GM12873 (cell line): Measurements from ENCODE around the gene ZBTB8OS.

Source experiments
- TF ChIP-seq, protein P1 (sequence below): IDR thresholded peaks from 2 replicates; pipeline ENCODE4 v1.5.1; 2012; ENCODE audit warnings: low read depth, mild to moderate bottlenecking, moderate library complexity, low read length, control low read depth; ENCODE audit not compliant: insufficient read depth; ENCODE audit errors: missing control alignments

Gene ZBTB8OS

DNA sequence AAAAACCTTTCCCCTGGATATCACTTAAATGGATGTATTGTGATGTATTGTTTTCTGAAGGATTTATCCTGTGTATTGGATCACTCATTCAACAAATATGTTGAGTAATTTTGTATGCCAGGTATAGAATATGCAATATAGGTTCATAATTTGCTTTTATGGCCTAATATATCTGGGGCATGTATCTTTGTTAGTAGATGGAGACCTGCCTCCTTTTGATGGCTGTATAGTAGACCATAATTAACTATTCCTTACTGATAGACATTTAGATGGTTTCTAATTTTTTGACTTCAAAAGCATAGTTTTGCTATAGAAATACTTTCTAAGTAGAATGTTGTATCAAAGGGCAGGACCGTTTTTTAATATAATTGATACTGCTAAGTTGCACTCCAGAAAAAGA, 9.2 kb upstream of the ZBTB8OS start:
- TF ChIP-seq, protein P1, sequence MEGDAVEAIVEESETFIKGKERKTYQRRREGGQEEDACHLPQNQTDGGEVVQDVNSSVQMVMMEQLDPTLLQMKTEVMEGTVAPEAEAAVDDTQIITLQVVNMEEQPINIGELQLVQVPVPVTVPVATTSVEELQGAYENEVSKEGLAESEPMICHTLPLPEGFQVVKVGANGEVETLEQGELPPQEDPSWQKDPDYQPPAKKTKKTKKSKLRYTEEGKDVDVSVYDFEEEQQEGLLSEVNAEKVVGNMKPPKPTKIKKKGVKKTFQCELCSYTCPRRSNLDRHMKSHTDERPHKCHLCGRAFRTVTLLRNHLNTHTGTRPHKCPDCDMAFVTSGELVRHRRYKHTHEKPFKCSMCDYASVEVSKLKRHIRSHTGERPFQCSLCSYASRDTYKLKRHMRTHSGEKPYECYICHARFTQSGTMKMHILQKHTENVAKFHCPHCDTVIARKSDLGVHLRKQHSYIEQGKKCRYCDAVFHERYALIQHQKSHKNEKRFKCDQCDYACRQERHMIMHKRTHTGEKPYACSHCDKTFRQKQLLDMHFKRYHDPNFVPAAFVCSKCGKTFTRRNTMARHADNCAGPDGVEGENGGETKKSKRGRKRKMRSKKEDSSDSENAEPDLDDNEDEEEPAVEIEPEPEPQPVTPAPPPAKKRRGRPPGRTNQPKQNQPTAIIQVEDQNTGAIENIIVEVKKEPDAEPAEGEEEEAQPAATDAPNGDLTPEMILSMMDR: no peak

DNA sequence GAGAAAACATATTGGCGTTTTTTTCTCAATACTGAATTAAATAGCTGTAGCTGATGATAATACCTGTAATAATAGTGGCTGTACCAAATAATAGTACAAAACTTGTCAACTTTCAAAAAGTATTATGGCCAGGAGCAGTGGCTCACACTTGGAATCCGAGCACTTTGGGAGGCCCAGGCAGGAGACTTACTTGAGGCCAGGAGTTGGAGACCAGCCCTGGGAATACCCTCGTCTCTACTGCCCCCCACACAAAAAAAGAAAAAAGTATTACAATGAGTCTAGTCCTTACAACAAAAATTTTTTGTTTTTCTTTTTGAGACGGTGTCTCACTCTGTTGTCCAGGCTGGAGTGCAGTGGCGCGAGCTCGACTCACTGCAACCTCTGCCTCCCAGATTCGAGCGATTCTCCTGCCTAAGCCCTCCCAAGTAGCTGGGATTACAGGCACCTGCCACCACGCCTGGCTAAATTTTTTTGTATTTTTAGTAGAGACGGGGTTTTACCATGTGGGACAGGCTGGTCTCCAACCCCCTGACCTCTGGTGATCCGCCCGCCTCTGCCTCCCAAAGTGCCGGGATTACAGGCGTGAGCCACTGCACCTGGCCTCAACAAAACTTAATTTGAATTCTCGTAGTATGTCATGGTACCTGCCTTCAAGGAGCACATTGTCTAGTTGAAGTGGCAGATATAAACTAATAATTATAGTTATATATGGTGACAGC, 2.1 kb upstream of the ZBTB8OS start:
- TF ChIP-seq, protein P1: no peak

DNA sequence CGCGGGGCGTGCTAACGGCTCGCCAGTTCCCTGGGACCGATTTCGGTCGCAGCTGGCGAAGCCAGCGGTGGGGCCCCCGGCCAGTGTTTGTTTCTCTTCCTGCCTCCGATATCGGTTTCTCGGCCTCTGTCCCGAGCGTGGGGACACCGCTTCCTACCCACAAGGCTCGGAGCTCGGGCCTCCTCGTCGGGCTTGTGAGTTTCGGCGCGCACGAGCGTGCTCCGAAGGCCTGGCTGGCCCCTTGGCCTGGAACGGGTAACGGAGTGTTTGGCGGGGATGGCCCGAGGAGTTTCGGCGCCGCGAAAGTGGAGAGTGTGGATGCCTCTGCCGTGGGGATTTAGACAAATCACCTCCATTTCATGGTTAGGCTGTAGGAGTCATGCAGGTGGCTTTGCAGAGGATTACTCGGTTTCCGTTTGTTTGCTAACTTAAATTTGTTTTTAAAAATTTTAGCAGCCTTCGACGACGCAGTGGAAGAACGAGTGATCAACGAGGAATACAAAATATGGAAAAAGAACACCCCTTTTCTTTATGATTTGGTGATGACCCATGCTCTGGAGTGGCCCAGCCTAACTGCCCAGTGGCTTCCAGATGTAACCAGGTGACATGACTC, 1.2 kb upstream of the ZBTB8OS start:
- TF ChIP-seq, protein P1: no peak

DNA sequence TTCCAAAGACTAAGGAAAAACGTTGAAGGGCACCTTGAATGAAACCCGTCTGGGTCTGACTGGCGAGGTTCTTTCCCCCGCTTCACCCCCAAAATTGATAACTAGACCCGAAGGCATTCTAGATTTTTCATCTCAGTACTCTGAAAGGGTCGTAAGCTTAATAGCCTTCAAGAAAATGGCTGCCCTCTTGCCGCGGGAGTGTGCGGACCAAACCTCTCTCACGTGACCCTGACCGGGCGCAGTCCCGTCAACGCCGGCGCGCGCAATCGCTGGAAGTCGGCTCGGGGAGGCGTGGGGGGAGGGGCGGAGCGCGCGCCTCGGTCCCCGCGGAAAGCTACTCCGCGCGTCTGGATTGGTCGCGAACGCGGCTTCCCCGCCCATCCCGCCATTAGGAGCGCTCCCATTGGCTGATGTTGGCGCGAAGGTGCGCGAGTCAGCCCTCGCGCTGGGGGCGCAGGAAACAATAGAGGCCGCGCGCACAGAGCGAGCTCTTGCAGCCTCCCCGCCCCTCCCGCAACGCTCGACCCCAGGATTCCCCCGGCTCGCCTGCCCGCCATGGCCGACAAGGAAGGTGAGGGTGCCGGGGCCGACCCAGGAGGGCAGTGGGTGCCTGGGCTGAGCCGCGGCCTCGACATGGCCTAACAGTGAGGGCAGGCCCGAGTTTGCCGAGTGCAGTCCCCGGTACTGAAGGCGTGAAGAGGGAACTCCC, 556 bp upstream of the ZBTB8OS start, which contains the start of gene RBBP4:
Gene RBBP4 (plus strand): TSS at position 457 of the 709 bp plus-strand sequence. CDS start 99 bp downstream, at position 556.
- TF ChIP-seq, protein P1: no peak

DNA sequence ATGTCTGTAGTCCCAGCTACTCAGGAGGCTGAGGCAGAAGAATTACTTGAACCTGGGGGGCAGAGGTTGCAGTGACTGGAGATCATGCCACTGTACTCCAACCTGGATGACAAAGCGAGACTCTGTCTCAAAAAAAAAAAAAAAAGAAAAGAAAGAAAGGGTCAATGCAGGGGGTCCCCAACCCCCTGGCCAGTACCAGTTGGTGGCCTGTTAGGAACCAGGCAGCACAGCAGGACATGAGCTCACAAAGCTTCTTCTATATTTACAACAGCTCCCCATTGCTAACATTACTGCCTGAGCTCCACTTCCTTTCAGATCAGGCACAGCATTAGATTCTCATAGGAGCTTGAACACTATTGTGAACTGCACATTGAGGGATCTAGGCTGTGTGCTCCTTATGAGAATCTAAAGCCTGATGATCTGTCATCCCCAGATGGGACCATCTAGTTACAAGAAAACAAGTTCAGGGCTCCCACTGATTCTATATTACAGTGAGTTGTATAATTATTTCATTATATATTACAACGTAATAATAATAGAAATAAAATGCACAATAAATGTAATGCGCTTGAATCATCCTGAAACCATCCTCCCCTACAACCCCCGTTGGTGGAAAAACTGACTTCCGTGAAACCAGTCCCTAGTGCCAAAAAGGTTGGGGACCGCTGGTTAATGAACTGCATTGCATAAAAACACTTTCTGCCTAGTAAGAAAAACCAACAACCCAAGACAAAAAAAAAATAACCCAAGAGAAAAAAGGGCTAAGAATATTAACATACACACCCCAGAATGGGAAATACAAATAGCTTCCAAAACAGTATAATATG, 2.8 kb downstream of the ZBTB8OS start:
- TF ChIP-seq, protein P1: no peak

DNA sequence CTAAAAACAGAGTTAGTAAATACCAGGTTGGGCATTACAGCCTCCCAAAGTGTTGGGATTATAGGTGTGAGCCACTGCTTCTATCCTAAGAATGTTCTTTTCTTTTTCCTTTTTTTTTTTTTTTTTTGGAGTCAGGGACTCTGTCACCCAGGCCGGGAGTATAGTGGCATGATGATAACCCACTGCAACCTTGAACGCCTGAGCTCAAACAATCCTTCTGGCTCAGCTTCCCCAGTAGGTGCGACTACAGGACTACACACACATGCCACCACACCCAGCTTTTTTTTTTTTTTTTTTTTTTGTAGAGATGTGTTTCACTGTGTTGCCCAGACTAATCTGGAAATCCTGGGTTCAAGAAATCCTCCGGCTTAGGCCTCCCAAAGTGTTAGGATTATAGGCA, 5.9 kb downstream of the ZBTB8OS start:
- TF ChIP-seq, protein P1: no peak
